Endothelial cell of hepatic sinusoid (primary cell): ENCODE results near the gene TMEM14C.
"Not testable (repeated sequence)": the region's sequence is repeated elsewhere in the genome, so short reads cannot be mapped to it uniquely, and the experiment has no call there.

Source experiments
- in situ Hi-C: cut with HindIII; loops from 2 replicates; pipeline ENCODE4 v1.10.0; 2017; ENCODE audit warnings: low sequenced_read_pairs

TMEM14C gene

GRCh38 chr6:10720960-10721849, 1.7 kb upstream of the TMEM14C start:
- in situ Hi-C loops, result not testable (repeated sequence)

GRCh38 chr6:10721850-10722569, 860 bp upstream of the TMEM14C start:
- in situ Hi-C loops, result no loop called here

DNA sequence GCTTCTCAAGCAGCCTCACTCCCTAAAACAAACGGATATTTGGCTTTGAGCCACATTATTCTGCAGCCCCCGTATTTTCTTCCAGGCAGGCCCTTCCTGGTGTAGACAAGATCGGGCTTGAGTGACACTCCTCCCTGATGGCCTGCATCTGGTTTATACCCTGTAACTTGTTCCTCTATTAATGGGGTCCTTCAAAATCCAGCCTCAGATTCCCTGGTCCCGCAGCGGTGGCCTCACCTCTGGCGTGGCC, 375 bp upstream of the TMEM14C start:
- in situ Hi-C loops, result no loop called here

- in situ Hi-C loops, result no loop called here
Observed at GRCh38 chr6:10723567-10723881, 654 bp downstream of the TMEM14C start.

- in situ Hi-C loops, result no loop called here
Observed at GRCh38 chr6:10725044-10725443, 2.2 kb downstream of the TMEM14C start.

DNA sequence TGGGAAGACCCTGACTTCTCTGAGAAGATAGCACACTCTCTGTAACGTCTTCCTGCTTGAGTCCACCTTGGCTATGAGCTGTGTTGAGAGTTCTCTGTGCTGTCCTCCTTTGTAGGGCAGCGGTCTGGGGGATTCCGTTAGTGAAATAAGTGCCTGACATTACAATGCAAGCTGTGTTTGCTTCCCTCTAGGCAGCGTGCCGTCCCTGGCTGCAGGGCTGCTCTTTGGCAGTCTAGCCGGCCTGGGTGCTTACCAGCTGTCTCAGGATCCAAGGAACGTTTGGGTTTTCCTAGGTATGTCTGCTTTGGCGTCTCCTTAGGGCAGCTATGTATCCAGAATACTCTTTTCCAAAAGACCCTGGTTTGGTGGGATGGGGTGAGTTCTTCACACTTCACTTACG, 2.8 kb downstream of the TMEM14C start:
- in situ Hi-C loops, result no loop called here

GRCh38 chr6:10730254-10730653, 7.4 kb downstream of the TMEM14C start:
- in situ Hi-C loops, result no loop called here

GRCh38 chr6:10733151-10733715, 10.4 kb downstream of the TMEM14C start:
- in situ Hi-C loops, result no loop called here

DNA sequence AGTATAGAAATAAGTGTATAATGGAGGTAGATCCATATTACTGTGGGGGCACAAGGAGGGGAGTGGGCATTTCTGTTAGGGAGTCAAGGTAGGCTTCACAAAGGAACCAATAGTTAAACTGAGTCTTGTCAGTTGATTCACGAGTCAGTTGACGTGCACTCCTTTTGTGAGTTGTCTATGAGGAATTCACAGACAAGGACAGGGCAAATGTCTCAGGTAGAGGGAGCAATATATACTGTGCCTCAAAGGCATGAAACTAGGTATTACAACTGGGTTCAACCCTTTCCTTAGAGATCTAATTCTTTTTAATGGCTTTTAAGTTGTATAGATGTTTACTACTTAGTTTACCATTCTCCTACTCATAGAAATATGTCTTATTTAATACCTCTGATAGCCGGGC, 11.0 kb downstream of the TMEM14C start:
- in situ Hi-C loops, result no loop called here

DNA sequence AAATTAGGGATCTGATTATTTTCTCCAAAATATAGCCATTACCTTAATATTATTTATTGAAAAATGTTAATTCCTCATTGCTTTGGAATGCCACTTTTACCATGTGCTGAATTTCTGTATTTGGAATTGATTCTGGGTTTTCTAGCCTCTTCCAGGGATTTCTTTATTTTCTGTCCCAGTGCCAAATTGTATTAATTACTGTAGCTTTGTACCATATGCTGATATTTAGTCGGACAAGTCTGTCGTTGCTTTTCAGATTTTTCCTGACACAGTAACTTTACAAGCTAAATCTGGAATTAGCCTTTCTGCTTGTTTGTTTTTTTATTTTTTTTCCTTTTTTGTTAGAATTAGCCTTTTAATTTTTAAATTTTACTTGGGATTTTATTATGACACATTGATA, 13.9 kb downstream of the TMEM14C start:
- in situ Hi-C loops, result no loop called here

DNA sequence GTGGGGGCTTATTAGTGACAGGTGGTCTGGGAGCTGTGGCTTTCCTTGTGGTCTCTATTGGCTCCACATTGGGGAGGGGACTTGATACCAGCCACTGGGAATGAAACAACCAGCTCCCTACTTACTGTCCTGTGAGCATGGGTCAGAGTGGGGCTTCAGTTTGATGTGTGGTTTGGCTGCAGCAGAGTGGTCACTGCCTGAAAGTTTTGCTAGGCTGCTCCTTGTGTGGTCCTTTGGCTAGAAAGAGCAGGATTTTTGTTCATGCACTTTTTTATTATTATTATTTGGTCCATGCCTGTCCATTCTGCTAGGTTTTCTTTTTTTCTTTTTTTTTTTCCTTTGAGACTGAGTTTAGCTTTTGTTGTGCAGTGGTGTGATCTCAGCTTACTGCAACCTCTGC, 17.2 kb downstream of the TMEM14C start:
- in situ Hi-C loops, result no loop called here

GRCh38 chr6:10741643-10742042, 18.8 kb downstream of the TMEM14C start:
- in situ Hi-C loops, result not testable (repeated sequence)

GRCh38 chr6:10742251-10742650, 19.4 kb downstream of the TMEM14C start:
- in situ Hi-C loops, result no loop called here

DNA sequence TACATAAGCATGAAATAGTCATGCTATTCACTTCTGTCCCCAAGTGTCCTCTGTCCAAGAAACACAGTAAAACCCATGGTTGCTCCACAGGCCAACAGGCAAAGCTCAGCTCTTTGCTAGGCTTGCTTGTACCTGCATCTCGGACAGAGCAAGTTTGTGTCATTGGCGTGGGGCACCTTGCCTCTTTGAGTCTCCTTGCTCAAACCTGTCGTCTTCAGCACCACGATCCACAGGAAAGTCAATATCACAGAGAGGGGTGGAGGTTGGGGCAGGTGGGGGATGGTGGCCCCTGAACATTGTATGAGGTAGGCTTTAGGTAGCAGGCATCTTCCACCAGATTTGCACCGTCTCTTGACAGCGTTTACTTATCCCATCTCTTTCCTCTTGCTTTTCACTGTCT, 20.6 kb downstream of the TMEM14C start:
- in situ Hi-C loops, result no loop called here

DNA sequence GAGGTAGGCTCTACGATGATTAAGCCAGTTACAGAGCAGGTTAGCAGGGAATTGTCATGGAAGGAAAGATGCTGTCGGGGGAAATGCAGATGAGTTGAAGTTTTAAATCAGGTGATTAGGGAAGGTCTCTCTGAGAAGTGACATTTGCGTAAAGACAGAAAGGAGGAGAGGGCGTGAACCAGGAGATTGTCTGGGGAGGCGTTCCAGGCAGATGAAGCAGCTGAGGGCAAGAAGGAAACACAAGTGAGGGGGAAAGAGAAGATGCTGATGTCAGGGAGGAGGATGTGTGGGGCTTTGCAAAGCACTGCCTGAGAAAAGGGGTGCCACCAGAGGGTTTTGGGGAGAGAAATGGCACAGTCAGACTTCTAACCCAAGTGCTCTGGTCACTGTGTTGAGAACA, 22.2 kb downstream of the TMEM14C start:
- in situ Hi-C loops, result no loop called here

DNA sequence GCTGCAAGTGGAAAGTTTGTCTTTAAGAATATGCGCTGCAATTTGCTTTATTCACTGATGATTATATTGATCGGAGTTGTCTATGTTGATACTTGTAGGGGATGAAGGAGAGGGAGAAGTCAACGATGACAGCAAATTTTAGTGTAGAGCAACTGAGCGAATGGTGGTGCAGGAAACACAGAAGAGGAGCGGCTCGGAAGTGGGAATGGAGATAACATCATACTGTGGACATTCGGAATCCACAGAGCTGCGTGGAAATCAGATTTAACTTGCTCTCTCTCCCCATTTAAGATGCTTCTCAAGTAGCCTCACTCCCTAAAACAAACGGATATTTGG, 24.0 kb downstream of the TMEM14C start:
- in situ Hi-C loops, result no loop called here

GRCh38 chr6:10747251-10747972, 24.5 kb downstream of the TMEM14C start, which contains the start of gene TMEM14B:
TMEM14B (plus strand) TSS chr6:10747805; CDS start chr6:10749246, 1,441 bp downstream.
- in situ Hi-C loops, result no loop called here

- in situ Hi-C loops, result no loop called here
Observed at GRCh38 chr6:10749734-10750133, 26.9 kb downstream of the TMEM14C start.

DNA sequence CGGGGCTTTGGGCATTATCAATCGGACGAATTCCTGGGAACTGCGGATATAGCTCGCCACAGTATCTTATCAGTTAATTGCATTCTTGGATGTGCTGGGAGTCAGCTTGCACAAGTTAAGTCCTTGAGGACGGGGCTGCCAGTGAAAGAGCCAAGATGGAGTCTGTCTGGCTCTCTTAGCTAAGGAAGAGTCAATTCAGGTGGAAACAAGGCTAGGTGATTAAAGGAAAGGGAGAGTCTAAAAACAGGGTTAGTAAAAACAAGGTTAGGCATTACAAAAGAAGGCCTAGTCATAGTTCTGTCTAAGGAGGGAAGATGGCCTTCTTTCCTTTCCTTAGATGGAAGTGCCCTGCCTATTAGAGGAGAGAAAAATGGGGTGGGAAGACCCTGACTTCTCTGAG, 27.7 kb downstream of the TMEM14C start:
- in situ Hi-C loops, result not testable (repeated sequence)

GRCh38 chr6:10751757-10752156, 28.9 kb downstream of the TMEM14C start:
- in situ Hi-C loops, result not testable (repeated sequence)

DNA sequence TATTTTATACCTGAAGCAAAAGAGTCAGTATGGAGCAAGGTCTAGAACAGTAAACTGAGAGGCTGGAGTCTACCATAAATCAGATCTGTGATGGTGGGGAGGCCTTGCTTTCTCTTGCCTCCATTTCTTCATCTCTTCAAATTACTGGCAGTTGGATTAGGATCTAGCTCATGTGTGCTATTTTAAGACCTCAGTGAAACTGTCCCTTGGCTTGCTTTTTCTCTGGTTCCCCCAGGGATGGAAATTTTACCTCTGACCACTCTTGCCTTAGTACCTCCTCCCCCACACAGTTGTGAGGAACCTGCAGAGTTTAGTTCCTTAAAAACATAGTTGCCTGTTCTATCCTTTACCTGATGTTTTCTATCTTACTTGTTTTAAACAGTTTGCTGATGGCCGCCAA, 33.2 kb downstream of the TMEM14C start:
- in situ Hi-C loops, result no loop called here
